ENCODE results near the gene NEDD4L. TPM values are rescaled to one million over a fixed set of nuclear protein-coding genes. Genes with fewer than 3 reads are reported as not detected.

The NEDD4L gene
- total and polyA plus RNA-seq, 4 donors: 40.2 to 308 (median 148) TPM

- H3K36me3 ChIP-seq (ENCODE audit: control insufficient read depth in 4 of 4, insufficient read depth in 4 of 4, low read length in 4 of 4): no peaks in the 10 kb centered on the region
- H3K9ac ChIP-seq (ENCODE audit: insufficient read depth in 1 of 2, low read length in 2 of 2): no peak overlapping the region
- no peaks in the 10 kb centered on the region for H3K4me1 ChIP-seq (ENCODE audit: control insufficient read depth in 5 of 5, insufficient read depth in 5 of 5, low read length in 5 of 5)
- H3K27ac ChIP-seq (ENCODE audit: low read depth in 1 of 2, low read length in 1 of 2): no peak overlapping the region
- H3K27me3 ChIP-seq (ENCODE audit: control insufficient read depth in 3 of 3, insufficient read depth in 3 of 3, low read length in 2 of 3): no peaks in the 10 kb centered on the region
- WGBS, 2 donors: 76 to 87% methylated on average over 2 of the region's 2 CpGs
- H3K9me3 ChIP-seq (ENCODE audit: control insufficient read depth in 4 of 4, insufficient read depth in 3 of 4, low read length in 3 of 4): no peaks in the 10 kb centered on the region
- DNase-seq: no peak
- ATAC-seq (ENCODE audit: insufficient read depth, low FRiP score): no peak
- no peak overlapping the region for H3K4me3 ChIP-seq
- TF ChIP-seq, protein P1, sequence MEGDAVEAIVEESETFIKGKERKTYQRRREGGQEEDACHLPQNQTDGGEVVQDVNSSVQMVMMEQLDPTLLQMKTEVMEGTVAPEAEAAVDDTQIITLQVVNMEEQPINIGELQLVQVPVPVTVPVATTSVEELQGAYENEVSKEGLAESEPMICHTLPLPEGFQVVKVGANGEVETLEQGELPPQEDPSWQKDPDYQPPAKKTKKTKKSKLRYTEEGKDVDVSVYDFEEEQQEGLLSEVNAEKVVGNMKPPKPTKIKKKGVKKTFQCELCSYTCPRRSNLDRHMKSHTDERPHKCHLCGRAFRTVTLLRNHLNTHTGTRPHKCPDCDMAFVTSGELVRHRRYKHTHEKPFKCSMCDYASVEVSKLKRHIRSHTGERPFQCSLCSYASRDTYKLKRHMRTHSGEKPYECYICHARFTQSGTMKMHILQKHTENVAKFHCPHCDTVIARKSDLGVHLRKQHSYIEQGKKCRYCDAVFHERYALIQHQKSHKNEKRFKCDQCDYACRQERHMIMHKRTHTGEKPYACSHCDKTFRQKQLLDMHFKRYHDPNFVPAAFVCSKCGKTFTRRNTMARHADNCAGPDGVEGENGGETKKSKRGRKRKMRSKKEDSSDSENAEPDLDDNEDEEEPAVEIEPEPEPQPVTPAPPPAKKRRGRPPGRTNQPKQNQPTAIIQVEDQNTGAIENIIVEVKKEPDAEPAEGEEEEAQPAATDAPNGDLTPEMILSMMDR (IDR thresholded peaks at IDR 0.05; ENCODE audit: control extremely low read depth, extremely low read depth): no peak
Measured at GRCh38 chr18:58034370-58034769, 9.7 kb upstream of the NEDD4L start.

- H3K9ac ChIP-seq (ENCODE audit: insufficient read depth in 1 of 2, low read length in 2 of 2): no peak overlapping the region
- ATAC-seq (ENCODE audit: insufficient read depth, low FRiP score) (no peak), DNase-seq (no peak)
- H3K27ac ChIP-seq (ENCODE audit: low read depth in 1 of 2, low read length in 1 of 2): no peak overlapping the region
- H3K27me3 ChIP-seq (ENCODE audit: control insufficient read depth in 3 of 3, insufficient read depth in 3 of 3, low read length in 2 of 3): no peaks in the 10 kb centered on the region
- H3K9me3 ChIP-seq (ENCODE audit: control insufficient read depth in 4 of 4, insufficient read depth in 3 of 4, low read length in 3 of 4): no peaks in the 10 kb centered on the region
- TF ChIP-seq, protein P1 (IDR thresholded peaks at IDR 0.05; ENCODE audit: control extremely low read depth, extremely low read depth): no peak
- no peaks in the 10 kb centered on the region for H3K4me1 ChIP-seq (ENCODE audit: control insufficient read depth in 5 of 5, insufficient read depth in 5 of 5, low read length in 5 of 5)
- H3K36me3 ChIP-seq (ENCODE audit: control insufficient read depth in 4 of 4, insufficient read depth in 4 of 4, low read length in 4 of 4): no peaks in the 10 kb centered on the region
- H3K4me3 ChIP-seq: no peak overlapping the region
Measured at GRCh38 chr18:58037163-58037562, 6.9 kb upstream of the NEDD4L start.

DNA sequence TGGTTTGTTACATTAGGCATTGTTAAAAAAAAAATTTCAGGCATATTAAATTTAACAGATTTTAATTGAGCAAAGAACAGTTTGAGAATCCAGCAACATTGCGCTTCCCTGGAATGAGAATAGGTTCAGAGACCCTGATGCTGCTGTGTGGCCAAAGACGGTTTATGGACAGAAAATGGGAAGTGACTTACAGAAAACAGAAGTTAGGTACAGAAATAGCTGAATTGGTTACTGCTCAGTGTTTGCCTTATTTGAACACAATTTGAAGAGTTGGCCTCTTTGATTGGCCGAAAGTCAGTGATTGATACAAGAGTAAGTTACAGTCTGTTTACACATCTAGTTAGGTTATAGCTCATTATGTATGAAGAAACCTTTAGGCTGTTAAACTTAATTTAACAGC, 6.0 kb upstream of the NEDD4L start:
- no peak for ATAC-seq (ENCODE audit: insufficient read depth, low FRiP score)
- Histone ChIP-seq H3K27me3 (ENCODE audit: control insufficient read depth in 3 of 3, insufficient read depth in 3 of 3, low read length in 2 of 3) (no peaks in the 10 kb centered on the region), H3K9me3 (ENCODE audit: control insufficient read depth in 4 of 4, insufficient read depth in 3 of 4, low read length in 3 of 4) (no peaks in the 10 kb centered on the region), H3K27ac (ENCODE audit: low read depth in 1 of 2, low read length in 1 of 2) (no peak overlapping the region), H3K4me1 (ENCODE audit: control insufficient read depth in 5 of 5, insufficient read depth in 5 of 5, low read length in 5 of 5) (peaks cover 0 to 3% (median 0%) of the 10 kb centered on the region in 5 donors), H3K4me3 (no peak overlapping the region), H3K36me3 (ENCODE audit: control insufficient read depth in 4 of 4, insufficient read depth in 4 of 4, low read length in 4 of 4) (no peaks in the 10 kb centered on the region), H3K9ac (ENCODE audit: insufficient read depth in 1 of 2, low read length in 2 of 2) (no peak overlapping the region)
- TF ChIP-seq, protein P1 (IDR thresholded peaks at IDR 0.05; ENCODE audit: control extremely low read depth, extremely low read depth): no peak
- no peak for DNase-seq
- WGBS, 2 donors: 64 to 69% methylated on average over 3 of the region's 3 CpGs

GRCh38 chr18:58041633-58042032, 2.4 kb upstream of the NEDD4L start:
- DNase-seq: no peak
- 49 to 60% methylated on average over 4 of the region's 4 CpGs for WGBS, 2 donors

More at GRCh38 chr18:58041633-58042032, 2.4 kb upstream of the NEDD4L start:
- no peak overlapping the region for H3K27ac ChIP-seq (ENCODE audit: low read depth in 1 of 2, low read length in 1 of 2)
- no peaks in the 10 kb centered on the region for H3K27me3 ChIP-seq (ENCODE audit: control insufficient read depth in 3 of 3, insufficient read depth in 3 of 3, low read length in 2 of 3)
- H3K4me3 ChIP-seq: no peak overlapping the region
- peaks cover 0 to 13% (median 2%) of the 10 kb centered on the region in 5 donors for H3K4me1 ChIP-seq (ENCODE audit: control insufficient read depth in 5 of 5, insufficient read depth in 5 of 5, low read length in 5 of 5)
- H3K36me3 ChIP-seq (ENCODE audit: control insufficient read depth in 4 of 4, insufficient read depth in 4 of 4, low read length in 4 of 4): no peaks in the 10 kb centered on the region
- no peak overlapping the region for H3K9ac ChIP-seq (ENCODE audit: insufficient read depth in 1 of 2, low read length in 2 of 2)
- no peaks in the 10 kb centered on the region for H3K9me3 ChIP-seq (ENCODE audit: control insufficient read depth in 4 of 4, insufficient read depth in 3 of 4, low read length in 3 of 4)
- TF ChIP-seq, protein P1 (IDR thresholded peaks at IDR 0.05; ENCODE audit: control extremely low read depth, extremely low read depth): no peak
- ATAC-seq (ENCODE audit: insufficient read depth, low FRiP score): no peak

All from lung (tissue), 12 donors.